ENCODE data around the gene CUX1. TPM values are rescaled to one million over a fixed set of nuclear protein-coding genes. Genes with fewer than 3 reads are reported as not detected.

CUX1 gene
- total and polyA plus RNA-seq, 2 donors (not counting 1 experiment from before 2014, with no cell fraction given): 10.8 to 86.5 TPM

DNA sequence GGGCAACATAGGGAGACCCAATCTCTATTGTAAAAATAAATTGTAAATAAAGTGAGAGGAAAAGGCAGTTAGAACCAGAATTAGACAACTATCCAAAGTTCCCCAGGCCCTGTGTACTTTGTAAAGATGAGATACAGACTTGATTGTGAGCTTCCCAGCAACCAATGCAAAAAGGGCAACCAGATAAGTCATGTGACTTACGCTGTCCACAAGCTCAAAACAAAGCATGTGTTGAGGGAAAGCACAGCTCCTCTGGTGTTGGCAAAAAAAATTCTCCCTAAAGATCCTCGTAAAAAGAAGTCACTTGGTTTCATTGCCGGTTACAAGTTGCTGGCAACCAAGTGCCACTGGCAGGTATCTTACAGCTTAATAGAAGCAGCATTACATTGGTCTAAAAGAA lies 154.0 kb downstream of the CUX1 start:
- POLR2A ChIA-PET: no interaction called here

DNA sequence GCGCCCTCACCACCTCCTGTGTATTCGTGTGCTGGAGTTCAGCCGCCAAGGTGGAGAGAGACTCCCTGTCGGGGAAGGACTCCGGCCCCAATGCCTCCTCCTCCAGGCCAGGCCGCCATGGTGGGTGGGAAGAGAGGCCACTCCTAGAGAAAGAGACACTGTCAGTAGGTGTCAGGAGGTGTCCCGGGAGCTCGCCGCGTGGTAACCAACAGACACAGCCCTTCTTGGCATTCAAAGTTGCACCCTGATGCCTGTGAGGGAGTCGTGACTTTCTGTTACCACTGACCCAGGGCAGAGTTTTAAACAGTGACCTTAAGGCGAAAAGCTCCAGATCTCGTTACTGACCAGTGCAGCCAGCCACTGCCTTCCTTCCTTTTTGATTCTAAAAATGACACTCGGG lies 155.2 kb downstream of the CUX1 start:
- Mint-ChIP-seq H3K4me3 (no peak overlapping the region), H3K9me3 (ENCODE audit: insufficient read depth) (peaks cover 3% of the 10 kb centered on the region), H3K27ac (no peak overlapping the region), H3K4me1 (peaks cover 9% of the 10 kb centered on the region), H3K27me3 (no peaks in the 10 kb centered on the region)
- H3K9ac ChIP-seq (ENCODE audit: low read length): no peak overlapping the region
- H3K36me3 ChIP-seq (replicated peaks in 1 of 2; ENCODE audit: control extremely low read depth in 1 of 2, control insufficient read depth in 1 of 2, extremely low read depth in 1 of 2, insufficient read depth in 2 of 2, low read length in 1 of 2): no peaks in the 10 kb centered on the region
- DNase-seq (no peak), ATAC-seq (ENCODE audit: low read depth) (no peak)
- H3K27ac ChIP-seq (ENCODE audit: low read length in 2 of 2): no peak overlapping the region
- intact Hi-C loops (cut with micrococcal nuclease): no loop called here
- no peak overlapping the region for H3K4me2 ChIP-seq (replicated peaks; ENCODE audit: low read depth, low read length, poor library complexity, severe bottlenecking)
- H2AFZ ChIP-seq (ENCODE audit: insufficient read depth, low read depth, low read length, poor library complexity, severe bottlenecking): no peak overlapping the region
- H3K4me1 ChIP-seq (ENCODE audit: control insufficient read depth in 2 of 2, insufficient read depth in 2 of 2, low read length in 2 of 2): no peaks in the 10 kb centered on the region
- 95% methylated on average over 9 of the region's 14 CpGs for WGBS (ENCODE audit: insufficient coverage)
- H3K27me3 ChIP-seq (replicated peaks in 1 of 4; ENCODE audit: control extremely low read depth in 1 of 4, control insufficient read depth in 3 of 4, insufficient read depth in 4 of 4, low read length in 3 of 4): no peaks in the 10 kb centered on the region
- peaks cover 0 to 5% (median 0%) of the 10 kb centered on the region in 3 donors for H3K9me3 ChIP-seq (ENCODE audit: control extremely low read depth in 1 of 3, control insufficient read depth in 2 of 3, insufficient read depth in 1 of 3, low read length in 2 of 3)
- H4K20me1 ChIP-seq (ENCODE audit: control insufficient read depth, insufficient read depth, low read length, poor library complexity, severe bottlenecking): peaks cover 10% of the 10 kb centered on the region
- peaks cover 26% of the 10 kb centered on the region for H3K79me2 ChIP-seq (ENCODE audit: control insufficient read depth, insufficient read depth, low read length)
- ChIA-PET POLR2A (no interaction called here), CTCF (no interaction called here)
- no peak for TF ChIP-seq EZH2 (IDR thresholded peaks at IDR 0.05; ENCODE audit: borderline replicate concordance, insufficient read depth, low read depth, low read length, poor library complexity, severe bottlenecking)
- TF ChIP-seq, protein P1, sequence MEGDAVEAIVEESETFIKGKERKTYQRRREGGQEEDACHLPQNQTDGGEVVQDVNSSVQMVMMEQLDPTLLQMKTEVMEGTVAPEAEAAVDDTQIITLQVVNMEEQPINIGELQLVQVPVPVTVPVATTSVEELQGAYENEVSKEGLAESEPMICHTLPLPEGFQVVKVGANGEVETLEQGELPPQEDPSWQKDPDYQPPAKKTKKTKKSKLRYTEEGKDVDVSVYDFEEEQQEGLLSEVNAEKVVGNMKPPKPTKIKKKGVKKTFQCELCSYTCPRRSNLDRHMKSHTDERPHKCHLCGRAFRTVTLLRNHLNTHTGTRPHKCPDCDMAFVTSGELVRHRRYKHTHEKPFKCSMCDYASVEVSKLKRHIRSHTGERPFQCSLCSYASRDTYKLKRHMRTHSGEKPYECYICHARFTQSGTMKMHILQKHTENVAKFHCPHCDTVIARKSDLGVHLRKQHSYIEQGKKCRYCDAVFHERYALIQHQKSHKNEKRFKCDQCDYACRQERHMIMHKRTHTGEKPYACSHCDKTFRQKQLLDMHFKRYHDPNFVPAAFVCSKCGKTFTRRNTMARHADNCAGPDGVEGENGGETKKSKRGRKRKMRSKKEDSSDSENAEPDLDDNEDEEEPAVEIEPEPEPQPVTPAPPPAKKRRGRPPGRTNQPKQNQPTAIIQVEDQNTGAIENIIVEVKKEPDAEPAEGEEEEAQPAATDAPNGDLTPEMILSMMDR (IDR thresholded peaks at IDR 0.05): no peak
- H3K4me3 ChIP-seq (ENCODE audit: control extremely low read depth in 1 of 5, extremely low read depth in 1 of 5, insufficient read depth in 1 of 5, low read depth in 2 of 5, low read length in 4 of 5): no peak overlapping the region

More for the DNA sequence above, 154.0 kb downstream of the CUX1 start:
- Histone ChIP-seq H2AFZ (ENCODE audit: insufficient read depth, low read depth, low read length, poor library complexity, severe bottlenecking) (no peak overlapping the region), H3K4me2 (replicated peaks; ENCODE audit: low read depth, low read length, poor library complexity, severe bottlenecking) (no peak overlapping the region), H3K36me3 (replicated peaks in 1 of 2; ENCODE audit: control extremely low read depth in 1 of 2, control insufficient read depth in 1 of 2, extremely low read depth in 1 of 2, insufficient read depth in 2 of 2, low read length in 1 of 2) (no peaks in the 10 kb centered on the region), H3K27me3 (replicated peaks in 1 of 4; ENCODE audit: control extremely low read depth in 1 of 4, control insufficient read depth in 3 of 4, insufficient read depth in 4 of 4, low read length in 3 of 4) (no peaks in the 10 kb centered on the region), H3K4me3 (ENCODE audit: control extremely low read depth in 1 of 5, extremely low read depth in 1 of 5, insufficient read depth in 1 of 5, low read depth in 2 of 5, low read length in 4 of 5) (no peak overlapping the region), H3K9me3 (ENCODE audit: control extremely low read depth in 1 of 3, control insufficient read depth in 2 of 3, insufficient read depth in 1 of 3, low read length in 2 of 3) (peaks cover 0 to 5% (median 0%) of the 10 kb centered on the region in 3 donors), H4K20me1 (ENCODE audit: control insufficient read depth, insufficient read depth, low read length, poor library complexity, severe bottlenecking) (peaks cover 5% of the 10 kb centered on the region), H3K79me2 (ENCODE audit: control insufficient read depth, insufficient read depth, low read length) (peaks cover 23% of the 10 kb centered on the region), H3K27ac (ENCODE audit: low read length in 2 of 2) (no peak overlapping the region), H3K4me1 (ENCODE audit: control insufficient read depth in 2 of 2, insufficient read depth in 2 of 2, low read length in 2 of 2) (no peaks in the 10 kb centered on the region), H3K9ac (ENCODE audit: low read length) (no peak overlapping the region)
- DNase-seq: no peak
- Mint-ChIP-seq H3K27ac (no peak overlapping the region), H3K4me1 (peaks cover 10% of the 10 kb centered on the region), H3K4me3 (no peak overlapping the region), H3K9me3 (ENCODE audit: insufficient read depth) (peaks cover 3% of the 10 kb centered on the region), H3K27me3 (no peaks in the 10 kb centered on the region)
- intact Hi-C loops (cut with micrococcal nuclease): no loop called here
- ATAC-seq (ENCODE audit: low read depth): no peak
- WGBS (ENCODE audit: insufficient coverage): no CpG with 5 or more reads among the region's 3 CpGs
- CTCF ChIA-PET: no interaction called here
- TF ChIP-seq, protein P1 (IDR thresholded peaks at IDR 0.05): no peak
- TF ChIP-seq EZH2 (IDR thresholded peaks at IDR 0.05; ENCODE audit: borderline replicate concordance, insufficient read depth, low read depth, low read length, poor library complexity, severe bottlenecking): no peak
